Esophagus squamous epithelium (tissue), 5 donors: ENCODE data around the gene MAP2K5. TPM values are rescaled to one million over a fixed set of nuclear protein-coding genes. Genes with fewer than 3 reads are reported as not detected.

Source experiments
- DNase-seq: peaks from one replicate; lab custom pipeline; 2025; lab: John Stamatoyannopoulos, UW
- H3K27ac ChIP-seq, 4 donors: fragments of 200-600 bp; sonication (generic); one replicate each; pipeline ENCODE4 v1.5.1; 2016 to 2019; ENCODE audit warnings: mild to moderate bottlenecking in 1 of 4
- H3K27me3 ChIP-seq, 4 donors: fragments of 200-600 bp; sonication (generic); 1 replicate in 3 of 4; 2 replicates in 1 of 4; pipeline versions ENCODE4 v1.5.1 to v1.6.0; 2017 to 2021; ENCODE audit warnings: antibody characterized with exemption in 1 of 4
- H3K36me3 ChIP-seq, 3 donors: fragments of 200-600 bp; sonication (generic); one replicate each; pipeline ENCODE4 v1.5.1; 2016 to 2019
- H3K4me1 ChIP-seq, 3 donors: fragments of 200-600 bp; sonication (generic); one replicate each; pipeline ENCODE4 v1.5.1; 2017 to 2019
- H3K4me3 ChIP-seq, 4 donors: fragments of 200-600 bp; sonication (generic); 1 replicate in 3 of 4; 2 replicates in 1 of 4; pipeline ENCODE4 v1.5.1; 2016 to 2019; ENCODE audit warnings: mild to moderate bottlenecking in 2 of 4, moderate library complexity in 1 of 4
- H3K9me3 ChIP-seq, 3 donors: fragments of 200-600 bp; sonication (generic); one replicate each; pipeline ENCODE4 v1.5.1; 2016 to 2019
- POLR2A ChIP-seq, 4 donors: fragments of 450-650 bp; IDR thresholded peaks; one replicate each; pipeline ENCODE4 v1.6.1; 2017; ENCODE audit warnings: antibody characterized with exemption in 4 of 4, mild to moderate bottlenecking in 4 of 4, moderate library complexity in 3 of 4
- WGBS, 2 donors: methylation state at CpG; one replicate each; pipeline ENCODE4 v1.1.5; 2018; 5-methylcytosine and 5-hydroxymethylcytosine counted together
- intact Hi-C: fragments of 100-400 bp; cut with DNase I; formaldehyde crosslinking; loops from one replicate; pipeline ENCODE4 v1.15.0; 2022
- total RNA-seq, 4 donors: library from RNA; depleted of rRNA; stranded (reverse); fragments of >200 nt; gene quantifications; one replicate each; pipeline ENCODE4 v1.1.0, GENCODE V29; 2016
- TF ChIP-seq, protein P1 (sequence below), 6 experiments: fragments of 450-650 bp in 4 of 6; fragments of 200-600 bp in 2 of 6; sonication (generic) in 2 of 6; IDR thresholded peaks; one replicate each; pipeline ENCODE4 v1.5.1; 2016 to 2019; ENCODE audit warnings: antibody characterized with exemption in 6 of 6, mild to moderate bottlenecking in 4 of 6, moderate library complexity in 4 of 6
- donor health status: DM: yes; HTN: yes; CAD: no.

Gene MAP2K5
- total RNA-seq, 4 donors from 2014 or later: 5.8 to 8.0 (median 7.0) TPM

DNA sequence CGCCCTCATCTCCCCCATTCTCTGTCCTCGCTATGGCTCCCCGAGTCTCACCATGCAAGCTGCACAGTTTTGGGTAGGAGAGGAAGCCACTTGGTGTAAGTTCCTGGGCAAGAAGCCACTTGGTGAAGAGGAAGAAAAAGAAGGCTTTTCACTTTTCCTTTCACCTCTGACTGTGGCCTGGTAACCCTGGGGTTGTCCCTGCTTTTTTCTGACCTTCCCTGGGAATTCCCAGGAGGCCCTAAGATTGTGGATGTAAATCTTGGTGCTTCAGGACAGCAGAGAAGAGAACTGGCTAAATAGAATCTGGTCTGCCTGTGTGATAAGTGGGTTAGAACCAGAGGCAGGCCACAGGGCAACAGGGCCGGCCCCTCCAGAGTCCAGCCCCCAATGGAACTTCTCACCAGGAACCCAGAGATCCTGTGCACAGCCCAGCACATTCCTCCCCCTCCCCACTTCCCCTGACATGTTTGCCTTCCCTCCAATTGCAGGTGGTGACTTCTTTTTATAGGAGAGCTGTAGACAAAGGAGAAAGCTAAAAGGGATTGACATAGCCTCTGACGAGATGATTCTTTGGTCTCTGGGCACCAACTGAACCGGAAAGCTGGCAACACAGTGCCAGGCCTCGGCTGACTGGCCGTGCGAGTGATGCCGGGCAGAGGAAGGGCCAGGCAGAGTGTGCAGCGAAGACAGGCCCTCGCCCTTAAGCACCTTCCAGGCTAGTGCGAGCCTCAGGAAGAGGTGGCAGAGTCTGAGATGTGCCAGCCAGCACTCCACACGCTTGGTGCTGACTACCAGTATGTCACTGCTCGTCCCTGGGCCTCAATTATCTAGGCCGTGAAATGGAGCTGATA, 263.4 kb downstream of the MAP2K5 start:
- TF ChIP-seq POLR2A (IDR thresholded peaks at IDR 0.05): no peak
- TF ChIP-seq, protein P1, sequence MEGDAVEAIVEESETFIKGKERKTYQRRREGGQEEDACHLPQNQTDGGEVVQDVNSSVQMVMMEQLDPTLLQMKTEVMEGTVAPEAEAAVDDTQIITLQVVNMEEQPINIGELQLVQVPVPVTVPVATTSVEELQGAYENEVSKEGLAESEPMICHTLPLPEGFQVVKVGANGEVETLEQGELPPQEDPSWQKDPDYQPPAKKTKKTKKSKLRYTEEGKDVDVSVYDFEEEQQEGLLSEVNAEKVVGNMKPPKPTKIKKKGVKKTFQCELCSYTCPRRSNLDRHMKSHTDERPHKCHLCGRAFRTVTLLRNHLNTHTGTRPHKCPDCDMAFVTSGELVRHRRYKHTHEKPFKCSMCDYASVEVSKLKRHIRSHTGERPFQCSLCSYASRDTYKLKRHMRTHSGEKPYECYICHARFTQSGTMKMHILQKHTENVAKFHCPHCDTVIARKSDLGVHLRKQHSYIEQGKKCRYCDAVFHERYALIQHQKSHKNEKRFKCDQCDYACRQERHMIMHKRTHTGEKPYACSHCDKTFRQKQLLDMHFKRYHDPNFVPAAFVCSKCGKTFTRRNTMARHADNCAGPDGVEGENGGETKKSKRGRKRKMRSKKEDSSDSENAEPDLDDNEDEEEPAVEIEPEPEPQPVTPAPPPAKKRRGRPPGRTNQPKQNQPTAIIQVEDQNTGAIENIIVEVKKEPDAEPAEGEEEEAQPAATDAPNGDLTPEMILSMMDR (IDR thresholded peaks at IDR 0.05): no peak
- H3K4me3 ChIP-seq: no peak overlapping the region
- intact Hi-C loops: no loop called here
- 75 to 89% methylated on average over 6 to 12 of the region's 16 CpGs for WGBS, 2 donors
- no peaks in the 10 kb centered on the region for H3K9me3 ChIP-seq
- no peak overlapping the region for H3K27ac ChIP-seq
- no peaks in the 10 kb centered on the region for H3K4me1 ChIP-seq
- peaks cover 0 to 38% (median 4%) of the 10 kb centered on the region in 3 donors for H3K36me3 ChIP-seq
- no peak for DNase-seq
- H3K27me3 ChIP-seq: no peaks in the 10 kb centered on the region

DNA sequence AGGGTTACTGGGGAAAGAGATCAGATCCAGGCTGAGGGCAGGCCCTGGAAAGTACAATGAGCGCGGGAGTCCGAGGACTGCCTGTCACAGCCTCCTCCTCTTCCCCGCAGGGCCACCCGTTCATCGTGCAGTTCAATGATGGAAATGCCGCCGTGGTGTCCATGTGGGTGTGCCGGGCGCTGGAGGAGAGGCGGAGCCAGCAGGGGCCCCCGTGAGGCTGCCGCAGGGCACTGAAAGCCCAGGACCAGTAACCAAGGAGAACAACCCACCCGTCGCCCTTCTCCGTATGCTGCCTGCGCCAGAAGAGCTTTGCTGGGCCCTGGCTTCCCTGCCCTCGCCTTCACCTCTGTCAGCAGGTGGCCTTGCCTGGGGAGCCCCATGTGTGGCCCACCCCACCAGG, 264.0 kb downstream of the MAP2K5 start:
- Histone ChIP-seq H3K36me3 (peaks cover 0 to 38% (median 4%) of the 10 kb centered on the region in 3 donors), H3K27ac (no peak overlapping the region), H3K9me3 (no peaks in the 10 kb centered on the region), H3K4me1 (no peaks in the 10 kb centered on the region), H3K27me3 (no peaks in the 10 kb centered on the region), H3K4me3 (no peak overlapping the region)
- no peak for TF ChIP-seq POLR2A (IDR thresholded peaks at IDR 0.05)
- TF ChIP-seq, protein P1 (IDR thresholded peaks at IDR 0.05): no peak
- DNase-seq: no peak
- 100% methylated on average over 2 to 9 of the region's 18 CpGs for WGBS, 2 donors
- intact Hi-C loops: no loop called here

DNA sequence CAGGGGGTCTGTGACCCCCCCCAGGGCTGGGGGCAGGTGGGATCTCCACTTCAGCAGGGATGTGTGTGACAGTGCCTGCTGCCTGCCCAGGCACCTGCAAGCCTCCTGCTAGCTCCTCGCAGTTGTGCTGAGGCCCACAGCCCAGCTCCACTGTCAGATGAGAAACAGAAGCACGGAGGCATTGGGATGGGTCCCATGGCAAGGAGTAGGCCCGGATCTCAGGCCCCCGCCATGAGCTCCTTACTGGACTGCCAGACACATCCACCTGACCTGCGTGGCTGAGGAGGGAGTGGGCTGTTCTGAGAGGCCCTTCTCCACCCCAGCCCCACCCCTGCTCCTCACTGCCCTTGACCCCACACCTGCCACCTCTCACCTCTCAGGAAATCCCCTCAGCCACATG, 264.6 kb downstream of the MAP2K5 start:
- Histone ChIP-seq H3K27ac (no peak overlapping the region), H3K9me3 (no peaks in the 10 kb centered on the region), H3K36me3 (peaks cover 0 to 38% (median 4%) of the 10 kb centered on the region in 3 donors), H3K4me3 (no peak overlapping the region), H3K27me3 (no peaks in the 10 kb centered on the region), H3K4me1 (no peaks in the 10 kb centered on the region)
- TF ChIP-seq, protein P1 (IDR thresholded peaks at IDR 0.05): no peak
- no peak for TF ChIP-seq POLR2A (IDR thresholded peaks at IDR 0.05)
- DNase-seq: no peak
- WGBS, 2 donors: no CpG with 5 or more reads among the region's 5 CpGs
- intact Hi-C loops: no loop called here

DNA sequence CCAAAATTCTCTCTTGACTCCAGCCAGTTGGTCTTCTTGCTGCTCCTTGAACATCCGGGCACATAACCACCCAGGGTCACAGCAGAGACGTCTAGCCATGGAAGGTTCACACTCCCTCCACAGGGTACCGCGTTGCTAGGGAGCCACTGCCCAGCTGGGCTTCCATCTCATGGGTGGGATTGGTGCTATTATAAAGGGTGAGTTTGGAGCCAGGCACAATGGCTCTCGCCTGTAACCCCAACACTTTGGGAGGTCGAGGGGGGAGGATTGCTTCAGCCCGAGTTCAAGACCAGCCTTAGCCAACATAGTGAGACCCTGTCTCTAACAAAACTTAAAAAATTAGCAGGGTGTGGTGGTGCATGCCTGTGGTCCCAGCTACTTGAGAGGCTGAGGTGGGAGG, 265.3 kb downstream of the MAP2K5 start:
- H3K9me3 ChIP-seq: no peaks in the 10 kb centered on the region
- intact Hi-C loops: no loop called here
- TF ChIP-seq, protein P1 (IDR thresholded peaks at IDR 0.05): no peak
- no peak for TF ChIP-seq POLR2A (IDR thresholded peaks at IDR 0.05)
- H3K27ac ChIP-seq: no peak overlapping the region
- peaks cover 0 to 38% (median 4%) of the 10 kb centered on the region in 3 donors for H3K36me3 ChIP-seq
- WGBS, 2 donors: 90 to 100% methylated on average over 3 of the region's 7 CpGs
- DNase-seq: no peak
- H3K4me3 ChIP-seq: no peak overlapping the region
- H3K27me3 ChIP-seq: no peaks in the 10 kb centered on the region
- no peaks in the 10 kb centered on the region for H3K4me1 ChIP-seq

DNA sequence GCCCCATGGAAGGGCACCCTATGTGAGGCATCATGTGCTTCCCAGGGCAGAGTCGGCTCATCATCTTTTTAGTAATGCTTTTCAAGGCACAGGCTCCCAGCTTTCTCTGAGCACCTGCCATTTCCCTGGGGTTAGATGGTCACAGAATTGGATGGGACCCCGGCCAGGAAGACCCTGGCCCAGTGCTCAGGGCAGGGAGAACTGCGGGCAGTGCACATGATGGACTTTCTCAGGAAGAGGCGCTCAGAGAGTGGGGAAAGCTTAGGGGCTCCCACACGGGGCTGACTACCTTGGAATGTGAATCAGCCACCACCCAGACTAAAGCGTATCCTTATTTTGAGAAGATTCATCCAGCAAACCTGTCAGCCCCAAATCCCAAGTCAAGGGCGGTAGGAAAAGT, 266.3 kb downstream of the MAP2K5 start:
- Histone ChIP-seq H3K27me3 (no peaks in the 10 kb centered on the region), H3K4me1 (no peaks in the 10 kb centered on the region), H3K4me3 (no peak overlapping the region), H3K9me3 (no peaks in the 10 kb centered on the region), H3K27ac (no peak overlapping the region), H3K36me3 (peaks cover 0 to 38% (median 4%) of the 10 kb centered on the region in 3 donors)
- 79 to 100% methylated on average over 2 to 7 of the region's 7 CpGs for WGBS, 2 donors
- intact Hi-C loops: no loop called here
- TF ChIP-seq, protein P1 (IDR thresholded peaks at IDR 0.05): no peak
- no peak for TF ChIP-seq POLR2A (IDR thresholded peaks at IDR 0.05)
- no peak for DNase-seq
